ENCODE measurements around the gene TTC39A.

TTC39A gene

GRCh38 chr1:51303751-51304251 is 26.6 kb downstream of the TTC39A start:
- TF ChIP-seq CTCF (IDR thresholded peaks at IDR 0.05; ENCODE audit: low read depth, low read length): no peak
- no peak overlapping the region for H3K4me3 ChIP-seq (replicated peaks in 1 of 2; ENCODE audit: low read depth in 2 of 2, low read length in 2 of 2)
- peak; percentile 29 to 82 for DNase-seq (ENCODE audit: low read depth in 2 of 2)

- no peak overlapping the region for H3K4me3 ChIP-seq (replicated peaks in 1 of 2; ENCODE audit: low read depth in 2 of 2, low read length in 2 of 2)
- no peak for DNase-seq (ENCODE audit: low read depth in 2 of 2)
- no peak for TF ChIP-seq CTCF (IDR thresholded peaks at IDR 0.05; ENCODE audit: low read depth, low read length)
Observed at GRCh38 chr1:51303315-51303714, 27.0 kb downstream of the TTC39A start.

- no peak for TF ChIP-seq CTCF (IDR thresholded peaks at IDR 0.05; ENCODE audit: low read depth, low read length)
- DNase-seq (ENCODE audit: low read depth in 2 of 2): no peak
- H3K4me3 ChIP-seq (replicated peaks in 1 of 2; ENCODE audit: low read depth in 2 of 2, low read length in 2 of 2): no peak overlapping the region
Observed at GRCh38 chr1:51302746-51303145, 27.6 kb downstream of the TTC39A start.

DNA sequence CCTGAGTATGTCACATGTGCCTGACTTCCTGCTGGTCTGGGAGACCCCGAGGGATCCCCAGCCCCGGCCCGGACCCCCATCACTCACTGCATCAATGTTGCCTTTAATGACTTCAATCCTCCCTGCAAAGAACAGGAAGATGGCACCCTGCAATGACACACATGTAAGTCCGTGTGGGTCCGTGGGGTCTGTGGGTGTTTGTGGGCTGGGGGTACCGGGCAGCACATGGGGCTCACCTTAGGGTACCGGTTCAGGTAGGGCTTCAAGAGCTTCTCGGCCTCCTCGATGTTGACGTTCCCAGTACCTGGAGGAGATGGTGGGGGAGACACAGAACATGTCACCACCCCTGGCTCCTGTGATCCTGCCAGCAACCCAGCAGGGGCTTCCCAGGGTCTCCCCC is 28.1 kb downstream of the TTC39A start:
- no peak for DNase-seq (ENCODE audit: low read depth in 2 of 2)
- TF ChIP-seq CTCF (IDR thresholded peaks at IDR 0.05; ENCODE audit: low read depth, low read length): no peak
- H3K4me3 ChIP-seq (replicated peaks in 1 of 2; ENCODE audit: low read depth in 2 of 2, low read length in 2 of 2): no peak overlapping the region

DNA sequence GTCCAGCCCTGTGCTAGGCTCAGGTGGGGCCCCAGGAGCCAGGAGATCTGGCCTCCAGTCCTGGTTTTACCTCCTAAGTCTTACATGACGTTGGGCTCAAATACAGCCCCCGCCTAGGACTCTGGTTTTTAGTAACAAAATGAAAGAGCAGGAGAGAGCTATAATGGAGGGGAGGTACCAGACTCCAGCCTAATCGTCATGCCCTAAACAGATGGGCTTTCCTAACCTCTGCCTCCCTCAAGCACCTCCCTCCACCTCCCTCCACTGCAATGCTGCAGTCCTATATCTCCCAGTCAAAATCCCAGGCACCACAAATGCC is 28.6 kb downstream of the TTC39A start:
- DNase-seq (ENCODE audit: low read depth in 2 of 2): no peak
- TF ChIP-seq CTCF (IDR thresholded peaks at IDR 0.05; ENCODE audit: low read depth, low read length): no peak

GRCh38 chr1:51301152-51301843 is 29.1 kb downstream of the TTC39A start:
- no peak for TF ChIP-seq CTCF (IDR thresholded peaks at IDR 0.05; ENCODE audit: low read depth, low read length)
- H3K4me3 ChIP-seq (replicated peaks in 1 of 2; ENCODE audit: low read depth in 2 of 2, low read length in 2 of 2): no peak overlapping the region
- no peak for DNase-seq (ENCODE audit: low read depth in 2 of 2)

More for the DNA sequence above, 28.6 kb downstream of the TTC39A start:
- no peak overlapping the region for H3K4me3 ChIP-seq (replicated peaks in 1 of 2; ENCODE audit: low read depth in 2 of 2, low read length in 2 of 2)

Measured in cardiac fibroblast (primary cell).